OCI-LY7 (cell line): ENCODE data around the gene PLCE1.

Experiments used
- CTCF ChIP-seq: fragments of 200-600 bp; sonication (generic); conservative IDR thresholded peaks from 2 replicates; pipeline ENCODE4 v1.5.1; 2014; ENCODE audit warnings: mild to moderate bottlenecking, antibody characterized with exemption, low read length, moderate library complexity, mixed read lengths
- EZH2phosphoT487 ChIP-seq: fragments of 200-600 bp; sonication (generic); IDR thresholded peaks from 2 replicates; pipeline ENCODE4 v1.6.1; 2018; ENCODE audit warnings: low read depth, borderline replicate concordance, mild to moderate bottlenecking, mixed run types, antibody characterized with exemption, low read length, moderate library complexity, mixed read lengths

DNA sequence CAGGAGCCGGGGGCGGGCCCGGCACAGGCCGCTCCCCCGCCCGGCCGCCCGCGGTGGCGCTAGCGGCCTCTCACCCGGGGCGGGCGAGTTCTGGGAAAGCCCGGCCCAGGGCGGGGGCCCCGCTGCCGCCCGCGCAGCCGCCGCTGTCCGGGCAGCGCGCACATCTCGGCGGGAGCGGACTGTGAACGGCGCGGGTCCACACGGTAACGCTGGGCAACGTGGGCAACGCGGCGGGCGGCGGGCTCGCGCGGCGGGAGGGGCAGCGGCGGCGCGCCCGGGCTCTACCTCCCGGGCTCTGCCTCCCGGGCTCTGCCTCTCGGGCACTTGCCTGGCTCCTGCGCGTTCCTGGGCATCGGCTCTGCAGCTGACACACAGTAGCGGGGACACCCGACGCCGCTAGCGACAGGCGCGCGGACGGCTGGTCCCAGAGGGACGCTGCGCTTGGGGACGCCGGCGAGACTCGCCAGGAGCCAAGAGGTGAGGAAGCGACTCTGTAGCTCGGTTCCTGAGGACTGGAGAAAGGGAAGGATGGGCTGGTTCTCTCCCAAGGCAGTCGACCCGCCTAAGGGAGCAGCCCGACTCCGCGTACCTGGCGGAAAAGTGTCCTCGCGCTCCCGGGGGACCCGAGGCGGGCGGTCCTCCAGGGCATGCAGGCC is at the start of gene PLCE1:
- TF ChIP-seq CTCF (no peak), EZH2phosphoT487 (no peak)
